HG02678 (cell line): ENCODE measurements around the gene UVRAG.
"Not testable (repeated sequence)": the region's sequence is repeated elsewhere in the genome, so short reads cannot be mapped to it uniquely, and the experiment has no call there.

Experiments
- ATAC-seq: cut with Tn5 transposase; IDR thresholded peaks from one replicate; pipeline ENCODE4 v1.9.1; 2021; ENCODE audit warnings: mild to moderate bottlenecking, moderate library complexity; ENCODE audit not compliant: unreplicated experiment

UVRAG gene

DNA sequence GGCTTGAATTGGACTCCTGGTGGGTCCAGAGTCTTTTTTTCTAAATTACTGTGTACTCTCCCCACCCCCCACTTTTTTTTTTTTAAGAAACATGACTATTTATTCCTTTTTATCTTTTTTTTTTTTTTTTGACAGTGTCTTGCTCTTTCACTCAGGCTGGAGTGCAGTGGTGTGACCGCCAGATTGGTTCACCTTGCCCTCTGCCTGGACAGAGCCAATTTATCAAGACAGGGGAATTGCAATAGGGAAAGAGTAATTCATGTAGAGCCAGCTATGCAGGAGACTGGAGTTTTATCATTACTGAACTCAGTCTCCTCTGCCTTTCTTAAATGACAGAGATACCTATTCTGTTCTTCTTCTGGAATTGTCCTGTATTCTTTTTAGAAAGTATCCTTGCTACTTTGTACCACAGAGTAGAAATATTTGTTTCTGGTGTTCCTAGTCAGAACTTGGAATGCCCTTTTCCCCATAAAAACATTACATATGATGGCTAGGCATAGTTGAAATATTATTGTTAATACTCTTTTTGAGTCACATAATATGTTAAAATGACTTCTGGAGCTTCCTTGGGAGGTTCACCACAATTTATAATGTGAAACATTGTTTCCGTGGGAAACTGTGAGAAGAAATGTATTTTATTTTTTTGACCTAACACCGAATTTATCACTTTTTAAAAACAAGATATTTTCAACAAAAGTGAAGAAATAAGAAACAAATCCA, 95.6 kb downstream of the UVRAG start:
- no peak for ATAC-seq

GRCh38 chr11:75911459-75911858, 96.4 kb downstream of the UVRAG start:
- no peak for ATAC-seq

- ATAC-seq: no peak
Measured at GRCh38 chr11:75913984-75914383, 99.0 kb downstream of the UVRAG start.

DNA sequence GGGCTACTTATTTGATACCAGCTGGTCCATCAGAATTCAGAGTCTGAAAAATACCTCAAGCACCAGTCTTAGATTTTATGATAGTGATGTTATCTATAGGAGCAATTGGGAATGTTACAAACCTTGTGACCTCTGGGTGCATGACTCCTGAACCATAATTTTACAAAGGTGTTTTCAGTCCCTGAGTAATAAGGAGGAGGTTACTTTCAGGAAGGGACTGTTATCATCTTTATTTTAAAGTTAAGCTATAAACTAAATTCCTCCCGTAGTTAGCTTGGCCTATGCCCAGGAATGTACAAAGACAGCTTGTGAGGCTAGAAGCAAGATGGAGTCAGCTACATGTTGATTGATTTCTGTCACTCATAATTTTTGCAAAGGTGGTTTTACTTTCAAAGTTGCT, 101.9 kb downstream of the UVRAG start:
- ATAC-seq: no peak

DNA sequence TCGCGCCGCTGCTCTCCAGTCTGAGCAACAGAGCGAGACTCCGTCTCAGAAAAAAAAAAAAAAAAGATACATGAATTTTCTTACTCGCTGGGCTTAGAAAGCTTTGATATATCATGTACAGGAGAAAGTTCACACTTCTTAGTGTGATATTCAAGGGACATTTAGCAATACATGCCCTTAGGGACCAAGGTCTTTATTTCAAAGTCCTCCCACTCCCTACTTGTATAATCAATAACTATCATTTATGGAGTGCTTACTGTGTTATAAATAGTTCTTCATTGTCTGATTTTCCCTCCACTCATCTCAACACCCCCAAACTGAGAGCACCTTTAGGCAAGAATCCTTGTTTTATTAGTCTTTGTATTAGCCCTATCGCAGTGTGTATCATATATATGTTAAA, 103.3 kb downstream of the UVRAG start:
- ATAC-seq: no peak

- ATAC-seq: no peak
Measured at GRCh38 chr11:75919525-75919924, 104.5 kb downstream of the UVRAG start.

- no peak for ATAC-seq
Measured at GRCh38 chr11:75920848-75921247, 105.8 kb downstream of the UVRAG start.

DNA sequence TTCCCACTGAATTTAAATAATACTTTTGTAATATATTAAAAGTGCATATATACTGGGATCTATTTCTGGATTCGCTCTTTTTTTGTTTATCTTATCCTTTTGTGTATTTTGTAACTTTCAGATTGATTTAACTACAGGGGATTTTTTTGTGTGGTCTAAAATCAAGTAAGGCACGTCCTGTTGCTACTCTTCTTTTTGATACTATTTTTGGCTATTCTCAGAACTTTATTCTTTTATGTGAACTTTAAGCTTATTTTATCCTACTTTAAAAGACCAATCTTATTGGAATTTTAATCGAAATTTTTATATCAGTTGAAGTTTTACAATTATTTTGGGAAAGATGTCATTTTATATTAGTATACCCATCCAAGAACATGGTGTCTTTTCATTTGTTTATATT, 106.8 kb downstream of the UVRAG start:
- ATAC-seq: no peak

- no peak for ATAC-seq
Measured at GRCh38 chr11:75924966-75925784, 110.2 kb downstream of the UVRAG start.

GRCh38 chr11:75925785-75926164, 110.8 kb downstream of the UVRAG start:
- no peak for ATAC-seq

GRCh38 chr11:75929706-75930105, 114.7 kb downstream of the UVRAG start:
- no peak for ATAC-seq

- ATAC-seq: no peak
Measured at GRCh38 chr11:75930534-75930933, 115.5 kb downstream of the UVRAG start.

- ATAC-seq: no peak
Measured at GRCh38 chr11:75931124-75931523, 116.1 kb downstream of the UVRAG start.

DNA sequence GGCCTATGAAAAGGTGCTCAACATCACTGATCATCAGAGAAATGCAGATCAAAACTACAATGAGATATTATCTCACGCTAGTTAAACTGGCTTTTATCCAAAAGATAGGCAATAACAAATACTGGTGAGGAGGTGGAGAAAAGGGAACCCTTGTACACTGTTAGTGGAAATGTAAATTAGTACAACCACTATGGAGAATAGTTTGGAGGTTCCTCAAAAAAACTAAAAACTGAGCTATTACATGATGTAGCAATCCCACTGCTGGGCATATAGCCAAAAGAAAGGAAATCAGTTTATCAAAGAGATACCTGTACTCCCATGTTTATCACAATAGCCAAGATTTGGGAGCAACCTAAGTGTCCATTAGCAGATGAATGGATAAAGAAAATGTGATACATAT, 118.7 kb downstream of the UVRAG start:
- ATAC-seq: not testable (repeated sequence)

DNA sequence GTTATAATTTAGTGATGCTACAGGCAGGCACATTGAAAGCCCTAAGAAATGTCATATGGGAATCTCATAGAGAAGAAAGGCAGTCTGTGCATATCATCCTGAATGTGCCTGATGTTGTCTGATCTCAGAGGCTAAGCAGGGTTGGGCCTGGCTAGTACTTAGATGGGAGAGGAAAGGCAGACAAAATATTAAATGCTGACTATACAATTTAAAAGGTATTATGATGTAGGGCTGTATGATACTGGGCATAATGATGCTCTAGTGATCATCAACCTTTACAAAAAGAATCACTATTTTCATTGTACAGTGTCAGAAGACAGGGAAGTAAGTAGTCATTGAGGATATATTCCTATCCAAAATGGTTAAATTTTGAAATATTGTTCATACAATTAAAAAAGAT, 119.8 kb downstream of the UVRAG start:
- ATAC-seq: no peak

GRCh38 chr11:75938543-75938942, 123.5 kb downstream of the UVRAG start:
- no peak for ATAC-seq

- ATAC-seq: no peak
Measured at GRCh38 chr11:75939516-75939915, 124.5 kb downstream of the UVRAG start.

DNA sequence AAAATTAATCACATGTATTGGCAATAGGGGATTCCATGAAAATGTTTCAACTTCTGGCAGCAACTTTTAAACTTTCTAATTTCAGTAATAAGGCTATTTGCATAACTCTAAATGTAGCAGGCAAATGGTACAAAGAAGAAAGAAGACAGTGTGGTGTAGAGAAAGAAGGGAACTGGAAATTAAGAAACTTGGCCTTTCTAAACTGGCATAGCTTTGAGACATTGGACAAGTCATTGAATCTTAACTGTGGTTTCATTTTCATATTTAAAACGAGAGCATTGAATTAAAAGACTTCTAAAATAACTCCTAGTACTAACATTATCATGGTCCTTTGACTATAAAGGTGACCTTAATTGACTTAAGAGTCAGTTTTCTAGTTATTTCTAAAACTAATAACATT, 125.0 kb downstream of the UVRAG start:
- ATAC-seq: peak; percentile 41

- ATAC-seq: no peak
Measured at GRCh38 chr11:75940911-75941310, 125.9 kb downstream of the UVRAG start.

DNA sequence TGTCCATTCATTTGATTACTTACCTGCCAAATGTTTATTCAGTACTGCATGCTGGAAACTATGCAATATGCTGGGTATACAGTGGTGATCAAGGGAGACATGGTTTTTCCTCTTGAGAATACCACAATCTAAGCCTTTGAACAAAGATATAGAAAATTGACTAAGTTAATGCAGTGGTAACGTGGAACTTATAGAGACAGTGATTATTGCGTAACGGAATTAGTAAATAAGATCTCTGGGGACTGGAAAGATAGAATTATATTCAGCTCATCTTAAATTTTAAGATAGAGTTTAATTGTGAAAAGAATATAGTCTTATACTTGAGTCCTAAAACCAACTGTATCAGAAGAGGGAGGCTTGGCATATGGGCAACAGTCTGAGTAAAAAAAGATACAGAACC, 129.5 kb downstream of the UVRAG start:
- ATAC-seq: no peak

DNA sequence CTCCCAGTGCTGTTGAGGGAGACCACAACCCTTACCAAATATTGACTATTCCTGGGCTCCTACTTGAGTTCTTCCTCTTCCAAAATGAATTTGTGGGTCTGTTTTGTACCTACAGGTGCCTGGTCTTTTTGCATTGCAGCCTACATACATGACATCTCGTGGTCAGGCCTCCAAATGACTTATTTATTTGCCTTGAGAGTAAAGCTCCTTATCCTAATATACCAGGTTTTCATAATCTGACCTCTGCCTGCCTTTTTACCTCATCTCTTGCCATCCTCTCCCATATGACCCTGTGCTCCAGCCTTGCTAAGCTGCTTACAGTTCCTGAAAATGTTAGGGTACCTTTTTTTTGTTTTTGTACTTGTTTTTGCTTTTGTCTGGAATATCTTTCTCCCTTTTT, 130.4 kb downstream of the UVRAG start:
- no peak for ATAC-seq

DNA sequence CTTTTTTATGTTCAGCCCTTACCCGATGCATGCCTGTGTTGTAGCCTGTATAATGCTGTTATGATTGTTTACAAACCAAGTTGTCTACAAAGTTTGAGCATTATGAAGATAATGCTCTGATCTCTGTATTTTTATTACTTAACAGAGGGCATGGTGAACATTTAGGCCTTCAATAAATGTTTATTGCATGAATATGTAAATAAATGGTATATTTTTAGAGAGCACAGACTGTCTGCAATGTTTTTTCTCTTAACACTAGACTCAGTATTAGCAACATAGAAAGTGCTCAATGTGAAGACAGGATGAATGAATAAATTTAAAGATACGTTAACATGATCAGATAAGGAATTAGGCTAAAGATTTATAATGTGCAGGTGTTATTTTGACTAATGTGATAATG, 130.9 kb downstream of the UVRAG start:
- ATAC-seq: no peak
